ENCODE data around the gene MRPL42.

The MRPL42 gene

DNA sequence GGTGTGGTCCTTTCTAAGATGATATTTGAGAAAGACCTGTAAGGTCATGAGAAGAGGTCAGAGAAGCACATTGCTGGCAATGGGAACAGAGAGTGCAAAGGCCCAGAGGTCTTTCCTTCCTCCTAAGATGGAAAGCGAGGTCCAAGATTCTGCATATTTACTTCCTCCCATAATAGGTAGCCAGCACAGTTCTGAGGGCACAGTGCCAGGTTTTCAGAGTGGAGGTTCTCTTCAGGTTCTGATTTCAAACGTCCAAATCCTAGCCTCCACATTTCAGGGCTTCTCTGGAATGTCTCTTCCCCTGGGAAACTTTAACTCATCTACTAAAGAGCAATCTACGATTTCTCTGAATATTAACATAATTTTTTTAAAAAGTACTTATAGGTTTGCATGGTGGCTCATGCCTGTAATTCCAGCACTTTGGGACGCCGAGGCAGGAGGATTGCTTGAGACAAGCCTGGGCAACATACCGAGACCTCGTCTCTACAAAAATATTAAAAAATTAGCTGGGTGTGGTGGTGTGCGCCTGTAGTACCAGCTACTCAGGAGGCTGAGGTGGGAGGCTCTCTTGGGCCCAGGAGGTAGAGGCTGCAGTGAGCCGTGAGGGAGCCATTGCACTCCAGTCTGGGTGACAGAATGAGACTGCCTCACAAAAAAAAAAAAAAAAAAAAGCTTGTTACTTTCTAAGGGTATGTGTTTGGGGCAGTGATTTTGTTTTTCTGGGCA is 526 bp upstream of the MRPL42 start:
- TF ChIP-seq, protein P1, sequence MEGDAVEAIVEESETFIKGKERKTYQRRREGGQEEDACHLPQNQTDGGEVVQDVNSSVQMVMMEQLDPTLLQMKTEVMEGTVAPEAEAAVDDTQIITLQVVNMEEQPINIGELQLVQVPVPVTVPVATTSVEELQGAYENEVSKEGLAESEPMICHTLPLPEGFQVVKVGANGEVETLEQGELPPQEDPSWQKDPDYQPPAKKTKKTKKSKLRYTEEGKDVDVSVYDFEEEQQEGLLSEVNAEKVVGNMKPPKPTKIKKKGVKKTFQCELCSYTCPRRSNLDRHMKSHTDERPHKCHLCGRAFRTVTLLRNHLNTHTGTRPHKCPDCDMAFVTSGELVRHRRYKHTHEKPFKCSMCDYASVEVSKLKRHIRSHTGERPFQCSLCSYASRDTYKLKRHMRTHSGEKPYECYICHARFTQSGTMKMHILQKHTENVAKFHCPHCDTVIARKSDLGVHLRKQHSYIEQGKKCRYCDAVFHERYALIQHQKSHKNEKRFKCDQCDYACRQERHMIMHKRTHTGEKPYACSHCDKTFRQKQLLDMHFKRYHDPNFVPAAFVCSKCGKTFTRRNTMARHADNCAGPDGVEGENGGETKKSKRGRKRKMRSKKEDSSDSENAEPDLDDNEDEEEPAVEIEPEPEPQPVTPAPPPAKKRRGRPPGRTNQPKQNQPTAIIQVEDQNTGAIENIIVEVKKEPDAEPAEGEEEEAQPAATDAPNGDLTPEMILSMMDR (IDR thresholded peaks at IDR 0.05; ENCODE audit: low read depth, low read length), result no peak
- DNase-seq (ENCODE audit: low read depth, low spot score), result no peak
- H3K4me3 ChIP-seq (ENCODE audit: low read depth, low read length), result peak overlapping the region; percentile 58
- in situ Hi-C loops (cut with HindIII; ENCODE audit: low sequenced_read_pairs), result no loop called here

- TF ChIP-seq, protein P1 (IDR thresholded peaks at IDR 0.05; ENCODE audit: low read depth, low read length), result no peak
- in situ Hi-C loops (cut with HindIII; ENCODE audit: low sequenced_read_pairs), result no loop called here
- peak overlapping the region; percentile 58 for H3K4me3 ChIP-seq (ENCODE audit: low read depth, low read length)
- DNase-seq (ENCODE audit: low read depth, low spot score), result no peak
These were observed 676 bp downstream of the MRPL42 start for GRCh38 chr12:93468008-93468371.

- H3K4me3 ChIP-seq (ENCODE audit: low read depth, low read length), result no peak overlapping the region
- DNase-seq (ENCODE audit: low read depth, low spot score), result no peak
- TF ChIP-seq, protein P1 (IDR thresholded peaks at IDR 0.05; ENCODE audit: low read depth, low read length), result no peak
- in situ Hi-C loops (cut with HindIII; ENCODE audit: low sequenced_read_pairs), result no loop called here
These were observed 2.1 kb downstream of the MRPL42 start for GRCh38 chr12:93469386-93469785.

DNA sequence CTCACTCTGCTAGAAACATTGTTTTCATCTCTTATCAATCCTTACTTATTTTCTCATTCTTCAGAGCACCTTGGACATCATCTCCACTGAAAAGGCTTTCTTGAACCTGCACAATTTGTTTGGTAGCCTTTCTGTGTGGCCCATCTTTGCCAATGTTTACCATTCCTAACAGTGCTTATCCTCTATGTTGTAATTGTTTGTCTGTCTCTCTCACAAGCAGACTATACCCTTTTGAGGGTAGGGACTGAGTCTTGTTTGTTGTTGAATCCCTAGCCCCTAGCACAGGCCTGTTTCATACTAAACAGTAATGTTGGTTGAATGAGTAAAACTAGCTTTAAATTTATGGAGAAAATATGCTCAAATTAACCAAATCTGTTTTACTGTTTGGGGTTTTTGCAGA is 9.2 kb downstream of the MRPL42 start:
- in situ Hi-C loops (cut with HindIII; ENCODE audit: low sequenced_read_pairs), result no loop called here
- no peak overlapping the region for H3K4me3 ChIP-seq (ENCODE audit: low read depth, low read length)
- TF ChIP-seq, protein P1 (IDR thresholded peaks at IDR 0.05; ENCODE audit: low read depth, low read length), result no peak
- no peak for DNase-seq (ENCODE audit: low read depth, low spot score)

- no peak overlapping the region for H3K4me3 ChIP-seq (ENCODE audit: low read depth, low read length)
- no peak for DNase-seq (ENCODE audit: low read depth, low spot score)
- in situ Hi-C loops (cut with HindIII; ENCODE audit: low sequenced_read_pairs), result no loop called here
- TF ChIP-seq, protein P1 (IDR thresholded peaks at IDR 0.05; ENCODE audit: low read depth, low read length), result no peak
These were observed 15.4 kb downstream of the MRPL42 start for GRCh38 chr12:93482721-93483120.

GRCh38 chr12:93483151-93483807 is 16.0 kb downstream of the MRPL42 start:
- in situ Hi-C loops (cut with HindIII; ENCODE audit: low sequenced_read_pairs), result no loop called here
- DNase-seq (ENCODE audit: low read depth, low spot score), result no peak
- no peak overlapping the region for H3K4me3 ChIP-seq (ENCODE audit: low read depth, low read length)
- TF ChIP-seq, protein P1 (IDR thresholded peaks at IDR 0.05; ENCODE audit: low read depth, low read length), result no peak

All from astrocyte of the spinal cord (primary cell).